Hematopoietic multipotent progenitor cell treated with erythropoietin and hydrocortisone succinate and interleukin-3 and kit ligand, for 17 days (in vitro differentiated cells): Measurements from ENCODE around the gene RCHY1.
A peak's percentile ranks its signal among the peaks of the same experiment; 100 is the strongest.
"Not testable (repeated sequence)": the region's sequence is repeated elsewhere in the genome, so short reads cannot be mapped to it uniquely, and the experiment has no call there.

Experiments
- DNase-seq: peaks from one replicate; pipeline ENCODE4 v3.0.0-alpha.2; 2015; ENCODE audit warnings: low spot score

The RCHY1 gene

GRCh38 chr4:75514131-75514948 is at the start of gene RCHY1, which contains the start of gene THAP6:
Gene RCHY1, minus strand, starts transcription at chr4:75514403. Its CDS starts 117 bp downstream, at chr4:75514286.
Gene THAP6, plus strand, starts transcription at chr4:75514473. Its CDS starts 980 bp downstream, at chr4:75515453.
- peak; percentile 94 for DNase-seq

DNA sequence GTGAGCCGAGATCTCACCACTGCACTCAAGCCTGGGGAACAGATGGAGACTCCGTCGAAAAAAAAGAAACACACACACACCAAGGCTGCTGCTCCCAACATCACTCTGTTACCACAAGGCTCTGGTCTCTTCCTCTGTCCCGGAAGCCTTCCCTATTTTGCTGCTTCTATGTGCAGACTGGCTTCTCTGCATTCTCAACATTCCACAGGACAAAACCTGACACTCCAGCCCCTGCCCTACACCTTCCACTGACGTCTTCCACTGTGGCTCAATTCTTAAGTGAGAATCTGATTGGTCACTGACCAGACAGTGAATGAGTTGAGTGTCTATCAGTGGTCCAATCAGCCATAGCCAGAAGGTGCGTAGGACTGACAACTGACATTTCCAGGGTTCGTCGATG is 47.6 kb upstream of the RCHY1 start:
- DNase-seq: no peak

DNA sequence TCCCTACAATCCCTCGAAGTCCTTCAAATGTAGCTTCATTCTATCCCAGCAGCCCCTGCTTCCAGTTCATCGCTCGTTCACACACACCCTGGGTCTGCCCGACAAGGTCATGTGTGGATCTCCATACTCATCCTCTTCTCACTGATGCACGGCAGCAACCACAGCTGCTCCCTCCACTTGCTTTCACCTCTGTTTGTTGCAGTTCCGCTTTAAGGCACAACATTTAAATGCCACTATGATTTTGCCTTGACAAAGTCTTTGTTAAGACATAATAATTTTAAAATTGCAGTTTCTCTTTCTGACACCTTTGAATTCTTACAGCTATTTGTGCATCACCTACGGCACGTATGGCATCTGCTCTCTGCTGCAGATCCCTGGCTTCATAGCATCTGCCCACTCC is 43.5 kb upstream of the RCHY1 start:
- DNase-seq: no peak

DNA sequence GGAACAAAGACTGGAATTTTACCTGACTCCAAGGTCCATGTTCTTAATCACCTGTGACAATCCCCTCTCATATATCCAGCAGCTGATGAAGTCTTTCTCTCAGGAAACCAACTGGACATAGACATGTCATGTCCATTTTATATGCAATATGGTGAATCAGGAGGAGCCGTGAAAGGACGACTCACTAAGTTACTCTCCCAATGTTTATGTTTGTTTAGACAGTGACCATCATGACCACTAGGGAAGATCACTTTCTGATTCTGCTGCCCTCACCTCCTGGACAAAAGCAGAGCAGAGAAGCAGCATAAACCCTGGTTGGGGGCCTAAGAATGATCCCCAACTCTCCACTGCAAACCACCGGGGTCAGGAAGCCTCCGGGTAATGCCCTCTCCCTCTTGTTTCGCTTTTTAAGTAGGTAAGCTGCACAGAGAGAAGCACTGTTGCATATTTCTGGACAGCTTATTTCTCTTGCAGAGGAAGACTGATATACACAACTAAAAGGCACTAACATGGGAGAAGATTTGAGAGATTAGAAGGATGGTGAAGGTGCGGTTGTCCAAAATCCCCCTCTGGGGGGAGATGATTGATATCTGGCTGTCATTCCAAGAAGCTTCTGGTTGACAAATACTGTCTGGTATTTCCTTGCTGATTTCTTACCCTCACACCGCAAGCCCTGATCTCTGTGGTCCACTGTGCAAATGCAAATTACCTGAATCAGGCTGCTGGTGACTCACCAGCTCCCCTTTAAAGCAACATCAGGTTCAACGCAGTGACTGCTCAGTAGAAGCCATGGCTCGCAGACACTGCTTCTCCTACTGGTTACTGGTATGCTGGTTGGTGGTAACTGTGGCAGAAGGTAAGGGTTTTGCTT is 41.3 kb upstream of the RCHY1 start, which contains the start of gene ODAPH:
Gene ODAPH (plus strand): TSS at position 773 of the 871 bp plus-strand sequence. CDS start 17 bp downstream, at position 790.
- no peak for DNase-seq

DNA sequence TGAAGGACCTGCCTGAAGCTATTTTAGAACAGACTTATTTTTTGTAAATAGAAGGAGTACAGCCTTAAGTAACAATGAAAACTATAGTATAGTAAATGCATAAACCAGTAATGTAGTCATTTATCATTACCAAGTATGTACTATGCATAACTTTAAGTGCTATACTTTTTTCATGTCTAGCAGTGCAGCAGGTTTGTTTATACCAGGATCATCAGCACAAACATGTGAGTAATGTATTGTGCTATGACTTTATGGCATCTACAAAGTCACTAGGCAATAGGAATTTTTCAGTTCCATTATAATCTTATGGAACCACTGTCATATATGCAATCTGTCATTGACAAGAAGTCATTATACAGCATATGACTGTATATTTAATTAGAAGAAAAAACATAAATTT is 38.2 kb upstream of the RCHY1 start:
- no peak for DNase-seq

GRCh38 chr4:75549019-75549418 is 34.8 kb upstream of the RCHY1 start:
- DNase-seq: no peak

- DNase-seq: peak; percentile 13
These were observed 33.6 kb upstream of the RCHY1 start for GRCh38 chr4:75547647-75548387.

GRCh38 chr4:75545526-75545925 is 31.3 kb upstream of the RCHY1 start:
- DNase-seq: no peak

DNA sequence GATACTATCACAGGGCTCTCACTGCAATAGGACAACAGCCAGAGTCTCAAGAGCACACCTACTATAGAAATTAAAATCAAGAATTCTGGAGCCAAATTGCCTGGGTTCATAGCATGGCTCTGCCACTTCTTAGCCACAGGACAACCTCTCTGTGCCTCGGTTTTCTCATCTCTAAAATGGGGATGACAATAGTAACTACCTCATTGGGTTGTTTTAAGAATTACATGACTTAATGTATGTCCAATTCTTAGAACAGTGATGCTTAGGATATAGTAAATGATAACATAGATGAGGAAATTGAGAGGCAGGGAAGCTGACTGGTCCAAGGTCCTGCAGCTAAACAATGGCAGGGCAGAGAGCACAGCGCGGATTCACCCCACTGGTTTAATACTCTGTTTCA is 30.7 kb upstream of the RCHY1 start:
- DNase-seq: no peak

GRCh38 chr4:75544220-75544619 is 30.0 kb upstream of the RCHY1 start:
- not testable (repeated sequence) for DNase-seq

DNA sequence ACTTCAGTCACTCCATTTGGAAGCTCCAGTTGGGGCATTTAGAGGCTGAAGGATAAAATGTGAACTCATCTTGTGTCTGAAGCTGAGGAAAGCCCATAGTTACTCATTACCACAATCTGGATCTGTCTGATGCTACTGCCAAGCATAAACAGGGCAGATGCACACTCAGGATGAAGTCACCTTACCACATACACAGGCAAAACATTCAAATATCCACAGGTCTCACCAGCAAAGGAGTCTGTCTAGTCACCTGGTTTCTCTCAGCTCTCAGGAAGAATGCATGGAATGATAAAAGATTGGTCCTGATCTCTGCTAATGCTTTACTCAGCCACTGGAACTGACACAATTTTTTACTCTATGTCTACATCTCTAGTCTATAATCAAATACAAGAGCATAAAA is 28.6 kb upstream of the RCHY1 start:
- no peak for DNase-seq

GRCh38 chr4:75537308-75537707 is 23.1 kb upstream of the RCHY1 start:
- DNase-seq: not testable (repeated sequence)

DNA sequence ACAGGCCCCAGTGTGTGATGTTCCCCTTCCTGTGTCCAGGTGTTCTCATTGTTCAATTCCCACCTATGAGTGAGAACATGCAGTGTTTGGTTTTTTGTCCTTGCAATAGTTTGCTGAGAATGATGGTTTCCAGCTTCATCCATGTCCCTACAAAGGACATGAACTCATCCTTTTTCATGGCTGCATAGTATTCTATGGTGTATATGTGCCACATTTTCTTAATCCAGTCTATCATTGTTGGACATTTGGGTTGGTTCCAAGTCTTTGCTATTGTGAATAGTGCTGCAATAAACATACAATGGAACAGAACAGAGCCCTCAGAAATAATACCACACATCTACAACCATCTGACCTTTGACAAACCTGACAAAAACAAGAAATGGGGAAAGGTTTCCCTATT is 19.7 kb upstream of the RCHY1 start:
- not testable (repeated sequence) for DNase-seq

DNA sequence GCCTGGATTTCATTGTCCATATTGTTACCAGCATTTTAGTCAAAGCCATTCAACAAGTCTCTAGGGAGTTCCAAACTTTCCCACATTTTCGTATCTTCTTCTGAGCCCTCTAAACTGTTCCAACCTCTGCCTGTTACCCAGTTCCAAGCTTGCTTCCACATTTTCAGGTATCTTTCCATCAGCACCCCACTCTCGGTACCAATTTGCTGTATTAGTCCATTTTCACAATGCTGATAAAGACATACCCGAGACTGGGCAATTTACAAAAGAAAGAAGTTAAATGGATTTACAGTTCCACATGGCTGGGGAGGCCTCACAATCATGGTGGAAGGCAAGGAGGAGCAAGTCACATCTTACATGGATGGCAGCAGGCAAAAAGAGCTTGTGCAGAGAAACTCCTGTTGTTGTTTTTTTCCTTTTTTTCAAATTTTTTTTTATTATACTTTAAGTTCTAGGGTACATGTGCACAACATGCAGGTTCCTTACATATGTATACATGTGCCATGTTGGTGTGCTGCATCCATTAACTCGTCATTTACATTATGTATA is 19.2 kb upstream of the RCHY1 start:
- DNase-seq: not testable (repeated sequence)

GRCh38 chr4:75531536-75532143 is 17.4 kb upstream of the RCHY1 start:
- not testable (repeated sequence) for DNase-seq

GRCh38 chr4:75530556-75531322 is 16.5 kb upstream of the RCHY1 start:
- DNase-seq: no peak

GRCh38 chr4:75527482-75527881 is 13.3 kb upstream of the RCHY1 start:
- DNase-seq: no peak

DNA sequence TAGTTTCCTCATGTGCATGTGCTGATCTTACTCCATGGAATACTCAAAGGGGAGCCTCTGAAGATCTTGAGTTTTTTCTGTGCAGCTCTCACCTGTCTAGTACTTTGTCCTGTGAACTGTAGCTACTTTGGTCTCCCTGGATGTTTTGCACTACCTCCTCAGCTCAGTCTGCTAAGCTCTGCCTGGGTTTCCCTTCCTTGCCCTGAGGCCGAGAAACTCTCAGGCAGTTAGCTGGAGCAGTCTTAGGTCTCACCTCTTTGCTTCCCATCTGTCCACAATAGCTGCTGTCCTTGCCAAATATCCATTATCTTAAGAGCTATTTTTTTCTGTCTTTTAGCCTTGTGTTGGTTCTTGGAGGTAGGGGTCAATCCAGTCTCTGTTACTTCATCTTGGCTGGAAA is 11.7 kb upstream of the RCHY1 start:
- DNase-seq: no peak

- DNase-seq: no peak
These were observed 10.9 kb upstream of the RCHY1 start for GRCh38 chr4:75525086-75525485.

DNA sequence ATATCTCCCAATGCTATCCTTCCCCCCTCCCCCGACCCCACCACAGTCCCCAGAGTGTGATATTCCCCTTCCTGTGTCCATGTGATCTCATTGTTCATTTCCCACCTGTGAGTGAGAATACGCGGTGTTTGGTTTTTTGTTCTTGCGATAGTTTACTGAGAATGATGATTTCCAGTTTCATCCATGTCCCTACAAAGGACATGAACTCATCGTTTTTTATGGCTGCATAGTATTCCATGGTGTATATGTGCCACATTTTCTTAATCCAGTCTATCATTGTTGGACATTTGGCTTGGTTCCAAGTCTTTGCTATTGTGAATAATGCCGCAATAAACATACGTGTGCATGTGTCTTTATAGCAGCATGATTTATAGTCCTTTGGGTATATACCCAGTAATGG is 5.2 kb upstream of the RCHY1 start:
- DNase-seq: not testable (repeated sequence)

GRCh38 chr4:75516144-75516543 is 1.9 kb upstream of the RCHY1 start:
- no peak for DNase-seq
